K562 (cell line): ENCODE measurements around the gene MPZL1. TPM values are rescaled to one million over a fixed set of nuclear protein-coding genes. Genes with fewer than 3 reads are reported as not detected.

ENCODE experiments used
- BCL6 ChIP-seq: fragments of 250-450 bp; sonication (Bioruptor Pico); IDR thresholded peaks from 2 replicates; pipeline ENCODE4 v1.4.0; 2020
- BRF1 ChIP-seq: IDR thresholded peaks from 3 replicates; pipeline ENCODE4 v1.6.1; 2011; ENCODE audit warnings: borderline replicate concordance, mild to moderate bottlenecking; ENCODE audit not compliant: insufficient read length; ENCODE audit errors: extremely low read depth
- CBX8 ChIP-seq: fragments of 200-600 bp; sonication (generic); IDR thresholded peaks from 2 replicates; pipeline ENCODE4 v1.6.1; 2012; ENCODE audit warnings: borderline replicate concordance, mixed run types, low read depth, mild to moderate bottlenecking, moderate library complexity, mixed read lengths, low read length, control low read depth, inconsistent platforms; ENCODE audit not compliant: poor library complexity, severe bottlenecking; ENCODE audit errors: extremely low read depth
- E2F8 ChIP-seq: fragments of 450-650 bp; IDR thresholded peaks from 2 replicates; pipeline ENCODE4 v1.7.1; 2018; ENCODE audit warnings: mild to moderate bottlenecking, low read depth; ENCODE audit not compliant: partially characterized antibody
- NFATC3 ChIP-seq: fragments of 450-650 bp; IDR thresholded peaks from 2 replicates; pipeline ENCODE4 v1.6.1; 2017; ENCODE audit warnings: mild to moderate bottlenecking
- NONO ChIP-seq, 2 experiments: fragments of 200-400 bp in 1 of 2; fragments of 450-650 bp in 1 of 2; formaldehyde crosslinking in 1 of 2; IDR thresholded peaks; 2 replicates each; pipeline ENCODE4 v1.6.1; 2017; ENCODE audit warnings: low read depth in 2 of 2, mild to moderate bottlenecking in 2 of 2, moderate library complexity in 2 of 2, low read length in 1 of 2
- POLR2AphosphoS5 ChIP-seq: IDR thresholded peaks from 2 replicates; pipeline ENCODE4 v1.6.1; 2011; ENCODE audit warnings: mild to moderate bottlenecking, low read depth, low read length, moderate library complexity; ENCODE audit not compliant: control insufficient read depth, insufficient read depth
- RBM15 ChIP-seq: fragments of 200-400 bp; formaldehyde crosslinking; IDR thresholded peaks from 2 replicates; pipeline ENCODE4 v1.6.1; 2018; ENCODE audit warnings: mild to moderate bottlenecking, low read length, moderate library complexity; ENCODE audit not compliant: insufficient read depth
- SOX6 ChIP-seq: fragments of 450-650 bp; IDR thresholded peaks from 2 replicates; pipeline ENCODE4 v1.6.1; 2014; ENCODE audit warnings: mild to moderate bottlenecking
- SRSF7 ChIP-seq: fragments of 200-400 bp; formaldehyde crosslinking; optimal IDR thresholded peaks from 2 replicates; pipeline ENCODE3; 2017; ENCODE audit warnings: mild to moderate bottlenecking, low read depth, low read length
- TEAD4 ChIP-seq, 2 experiments: sonication (generic) in 1 of 2; formaldehyde crosslinking in 1 of 2; IDR thresholded peaks; 2 replicates each; pipeline versions ENCODE4 v1.6.1 to v1.8.0; 2012 to 2022; ENCODE audit warnings: borderline replicate concordance in 1 of 2, inconsistent platforms in 1 of 2, low read length in 1 of 2, mild to moderate bottlenecking in 1 of 2, missing genetic modification reagents in 1 of 2
- TFE3 ChIP-seq: fragments of 450-650 bp; formaldehyde crosslinking; IDR thresholded peaks from 2 replicates; pipeline ENCODE4 v1.4.0; 2020; ENCODE audit warnings: mild to moderate bottlenecking, mixed read lengths
- ZFPM2 ChIP-seq: fragments of 250-450 bp; sonication (Bioruptor Pico); IDR thresholded peaks from 2 replicates; pipeline ENCODE4 v1.5.1; 2022; ENCODE audit warnings: mild to moderate bottlenecking
- ZKSCAN8 ChIP-seq: fragments of 200-800 bp; sonication (Bioruptor generic); IDR thresholded peaks from 2 replicates; pipeline ENCODE4 v1.6.1; 2016; ENCODE audit warnings: missing genetic modification characterization, missing compliant biosample characterization
- ZNF79 ChIP-seq: fragments of 250-450 bp; sonication (Bioruptor Pico); IDR thresholded peaks from 2 replicates; pipeline ENCODE4 v1.4.0; 2020; ENCODE audit warnings: low read depth, mild to moderate bottlenecking, moderate library complexity
- ZZZ3 ChIP-seq: fragments of 450-650 bp; IDR thresholded peaks from 2 replicates; pipeline ENCODE4 v1.6.1; 2016; ENCODE audit warnings: antibody characterized with exemption, mild to moderate bottlenecking, moderate library complexity
- polyA plus RNA-seq, 8 experiments: library from polyadenylated mRNA; depleted of rRNA in 4 of 8; stranded (reverse) in 5 of 8; unstranded in 3 of 8; fragments of >200 nt; fragmentation: Nextera tagmentation in 2 of 8; fragmentation: Illumina TruSeq in 1 of 8; extraction: Ambion mirVana in 2 of 8; extraction: Trizol in 1 of 8; gene quantifications; 2 replicates each; pipeline versions ENCODE4 v1.2.1 to v1.2.3, GENCODE V29; 2011 to 2014; ENCODE audit warnings: inconsistent platforms in 1 of 8, missing spikeins in 1 of 8
- total RNA-seq, 7 experiments: library from RNA; depleted of rRNA in 6 of 7; stranded (reverse); fragments of >200 nt in 6 of 7; fragmentation: Illumina TruSeq in 2 of 7; extraction: Trizol in 2 of 7; gene quantifications; 2 replicates each; pipeline versions ENCODE4 v1.2.1 to v1.2.3, GENCODE V29; 2011 to 2021; ENCODE audit warnings: low replicate concordance in 1 of 7
- TF ChIP-seq, protein P1 (sequence below): fragments of 250-450 bp; sonication (Bioruptor Pico); IDR thresholded peaks from 2 replicates; pipeline ENCODE4 v1.6.1; 2021; ENCODE audit warnings: mild to moderate bottlenecking
- TF ChIP-seq, protein P2 (sequence below): sonication (generic); formaldehyde crosslinking; IDR thresholded peaks from 2 replicates; pipeline ENCODE4 v1.8.0; 2022; ENCODE audit warnings: mild to moderate bottlenecking, missing genetic modification reagents

The MPZL1 gene
- total and polyA plus RNA-seq, 9 of the 15 experiments (the other 6 are each of a cell fraction or from before 2014, with no cell fraction given): 14.5 to 153 (median 66.5) TPM

DNA sequence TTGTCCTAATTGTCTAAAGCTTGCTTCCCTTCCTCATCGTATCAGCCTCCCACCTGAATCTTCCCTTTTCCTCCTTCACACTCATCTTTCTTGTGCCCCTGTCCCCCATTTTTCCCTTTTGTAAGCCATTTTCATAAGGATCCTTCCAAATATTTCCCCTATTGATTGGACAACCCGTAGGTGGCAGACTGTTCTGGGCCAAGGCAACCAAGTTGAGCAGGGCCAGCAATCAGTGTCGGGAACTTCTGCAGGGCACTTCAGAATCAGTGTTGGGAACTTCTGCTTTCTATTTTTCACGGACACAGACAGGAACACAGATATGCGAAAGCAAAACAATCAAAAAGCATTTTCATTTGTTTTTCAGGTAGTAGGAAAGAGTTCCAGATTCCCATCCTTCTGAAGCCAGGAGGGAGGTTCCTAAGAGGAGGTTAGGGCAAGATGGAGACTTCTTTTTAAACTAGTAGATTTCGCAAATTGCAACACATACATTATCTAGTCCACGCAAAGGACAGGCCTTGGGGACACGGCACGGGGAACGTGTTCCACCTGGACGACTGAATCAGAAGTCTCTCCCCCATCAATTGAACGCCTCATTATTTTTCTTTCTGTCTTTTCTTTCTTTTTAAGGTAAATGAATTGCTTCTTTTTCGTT lies 691 bp upstream of the MPZL1 start (continued):
- no peak for TF ChIP-seq TFE3
- TF ChIP-seq ZZZ3: peak; percentile 52; the same call in 1 of the 2 replicates
- no peak for TF ChIP-seq POLR2AphosphoS5
- no peak for TF ChIP-seq NONO (IDR thresholded peaks at IDR 0.05; ENCODE audit: low read depth in 2 of 2, low read length in 1 of 2)
- TF ChIP-seq ZKSCAN8 (CRISPR knock-in tag): no peak
- TF ChIP-seq, protein P1, sequence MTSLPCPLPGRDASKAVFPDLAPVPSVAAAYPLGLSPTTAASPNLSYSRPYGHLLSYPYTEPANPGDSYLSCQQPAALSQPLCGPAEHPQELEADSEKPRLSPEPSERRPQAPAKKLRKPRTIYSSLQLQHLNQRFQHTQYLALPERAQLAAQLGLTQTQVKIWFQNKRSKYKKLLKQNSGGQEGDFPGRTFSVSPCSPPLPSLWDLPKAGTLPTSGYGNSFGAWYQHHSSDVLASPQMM: no peak
- TF ChIP-seq ZFPM2 (CRISPR knock-in tag): no peak
- TF ChIP-seq NFATC3: no peak
- no peak for TF ChIP-seq CBX8
- TF ChIP-seq ZNF79 (CRISPR knock-in tag): 0 out of 2 replicates have a peak, but pooled peaks have one; percentile 37
- TF ChIP-seq, protein P2, sequence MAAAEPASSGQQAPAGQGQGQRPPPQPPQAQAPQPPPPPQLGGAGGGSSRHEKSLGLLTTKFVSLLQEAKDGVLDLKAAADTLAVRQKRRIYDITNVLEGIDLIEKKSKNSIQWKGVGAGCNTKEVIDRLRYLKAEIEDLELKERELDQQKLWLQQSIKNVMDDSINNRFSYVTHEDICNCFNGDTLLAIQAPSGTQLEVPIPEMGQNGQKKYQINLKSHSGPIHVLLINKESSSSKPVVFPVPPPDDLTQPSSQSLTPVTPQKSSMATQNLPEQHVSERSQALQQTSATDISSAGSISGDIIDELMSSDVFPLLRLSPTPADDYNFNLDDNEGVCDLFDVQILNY (CRISPR knock-in tag): 0 out of 2 replicates have a peak, but pooled peaks have one; percentile 30
- TF ChIP-seq BRF1: no peak
- TF ChIP-seq E2F8: peak; percentile 29
- TF ChIP-seq RBM15: no peak
- TF ChIP-seq SOX6: 0 out of 2 replicates have a peak, but pooled peaks have one; percentile 6
- TF ChIP-seq BCL6 (CRISPR knock-in tag): no peak
- TF ChIP-seq TEAD4 (IDR thresholded peaks at IDR 0.05; ENCODE audit: low read length): no peak; the same call in 1 of the 2 replicates
- TF ChIP-seq TEAD4 (CRISPR knock-in tag; IDR thresholded peaks at IDR 0.05; ENCODE audit: borderline replicate concordance): no peak
- no peak for TF ChIP-seq SRSF7
